Stimulated activated CD4-positive, alpha-beta T cell treated with anti-CD3 and anti-CD28 coated beads, Interleukin-1b, Interleukin-23, amount 100 ng/mL, for 24 hours (primary cell): ENCODE data around the gene OSCP1.

Experiments used
- DNase-seq, 4 experiments: peaks; one replicate each; pipeline ENCODE4 v3.0.0-alpha.2; 2020; ENCODE audit warnings: low read depth in 4 of 4, low spot score in 1 of 4

OSCP1 gene

DNA sequence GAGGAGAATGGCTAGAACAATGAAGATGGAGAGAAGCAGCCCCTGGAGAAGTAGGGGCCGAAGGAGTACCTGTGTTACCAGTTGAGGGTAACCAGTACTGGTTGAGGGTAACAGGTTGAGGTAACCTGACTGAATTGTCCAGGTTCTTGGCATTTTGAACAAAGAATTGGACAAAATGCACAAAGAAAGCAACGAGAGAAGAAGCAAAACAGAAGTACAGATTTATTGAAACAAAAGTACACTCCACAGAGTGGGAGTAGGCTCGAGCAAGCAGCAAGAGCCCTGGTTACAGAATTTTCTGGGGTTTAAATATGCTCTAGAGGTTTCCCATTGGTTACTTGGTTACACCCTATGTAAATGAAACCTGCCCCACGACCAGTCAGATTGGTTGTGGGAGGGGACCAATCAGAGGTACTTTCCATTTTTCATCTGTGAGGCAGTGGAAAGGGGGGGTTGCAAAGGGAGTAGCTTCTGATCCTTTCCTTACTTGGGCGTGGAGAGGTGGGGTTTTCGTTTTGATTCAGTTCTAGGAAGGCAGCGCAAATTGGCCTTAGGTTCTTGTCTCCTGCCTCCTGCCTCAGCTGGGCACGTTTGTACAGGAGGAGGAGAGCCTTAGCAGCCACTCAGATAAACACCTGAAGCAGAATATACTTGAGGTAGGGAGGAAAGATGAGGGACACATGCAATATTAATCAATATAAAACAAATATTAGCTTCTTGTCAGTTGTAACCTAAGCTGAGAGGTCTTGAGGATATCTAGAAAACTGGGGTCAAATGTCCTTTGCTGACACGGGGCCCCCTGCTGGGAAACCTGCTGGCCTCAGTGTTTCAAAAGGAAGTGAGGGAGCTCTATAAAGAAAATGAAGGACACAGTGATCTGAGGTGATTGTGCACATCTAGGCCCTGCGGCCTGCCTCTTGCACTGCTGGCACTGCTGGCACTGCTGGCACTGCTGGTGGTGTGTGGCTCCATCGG is 38.3 kb downstream of the OSCP1 start:
- peak in 2 of 4 experiments; percentile 19 to 40 for DNase-seq

DNA sequence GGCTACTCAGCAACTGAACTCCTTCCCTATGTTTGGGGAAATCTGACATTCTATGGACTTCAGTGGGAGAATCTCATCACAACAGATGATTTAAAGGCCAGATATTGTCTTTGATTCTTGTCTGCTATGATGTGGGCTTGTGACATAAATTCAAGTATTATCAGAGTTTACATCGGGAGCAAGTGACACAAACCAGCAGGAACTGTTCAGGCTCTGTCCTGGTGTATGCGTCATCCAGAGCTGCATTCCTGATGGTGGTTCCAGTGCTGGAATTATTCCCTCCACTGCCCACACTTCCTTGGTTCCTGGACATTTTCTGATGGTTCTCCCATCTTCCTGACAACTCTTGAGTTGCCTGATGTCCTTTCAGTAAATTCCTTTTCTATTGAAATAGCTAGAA is 41.8 kb downstream of the OSCP1 start:
- DNase-seq: no peak

DNA sequence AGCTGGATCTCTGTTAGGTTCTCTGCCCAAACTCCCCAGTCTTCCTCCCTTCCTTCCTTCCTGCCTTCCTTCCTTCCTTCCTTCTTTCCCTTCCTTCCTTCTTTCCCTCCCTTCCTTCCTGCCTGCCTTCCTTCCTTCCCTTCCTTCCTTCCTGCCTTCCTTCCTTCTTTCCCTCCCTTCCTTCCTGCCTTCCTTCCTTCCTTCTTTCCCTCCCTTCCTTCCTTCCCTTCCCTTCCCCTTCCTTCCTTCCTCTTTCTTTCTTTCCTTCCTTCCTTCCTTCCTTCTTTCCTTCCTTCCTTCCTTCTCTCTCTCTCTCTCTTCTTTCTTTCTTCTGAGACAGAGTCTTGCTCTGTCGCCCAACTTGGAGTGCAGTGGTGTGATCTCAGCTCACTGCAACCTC is 43.8 kb downstream of the OSCP1 start:
- no peak for DNase-seq

DNA sequence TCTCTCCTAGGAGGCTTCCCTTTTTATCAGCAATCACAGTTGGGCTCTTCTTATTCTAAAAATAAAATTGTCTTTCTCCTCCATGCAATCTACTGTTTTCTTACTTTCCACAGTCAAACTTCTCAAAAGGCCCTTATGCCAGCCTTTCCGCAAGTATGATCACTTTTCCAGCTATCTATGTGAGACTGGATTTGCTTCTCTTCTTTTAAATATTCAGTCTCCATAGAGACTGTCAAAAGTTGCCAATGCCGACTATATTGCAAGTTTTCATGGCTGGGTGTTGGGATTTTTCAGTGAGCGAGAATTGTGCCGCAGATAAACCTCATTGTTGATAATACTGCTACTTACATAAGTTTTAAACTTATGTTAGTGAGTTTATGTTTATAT is 47.8 kb downstream of the OSCP1 start:
- DNase-seq: no peak

DNA sequence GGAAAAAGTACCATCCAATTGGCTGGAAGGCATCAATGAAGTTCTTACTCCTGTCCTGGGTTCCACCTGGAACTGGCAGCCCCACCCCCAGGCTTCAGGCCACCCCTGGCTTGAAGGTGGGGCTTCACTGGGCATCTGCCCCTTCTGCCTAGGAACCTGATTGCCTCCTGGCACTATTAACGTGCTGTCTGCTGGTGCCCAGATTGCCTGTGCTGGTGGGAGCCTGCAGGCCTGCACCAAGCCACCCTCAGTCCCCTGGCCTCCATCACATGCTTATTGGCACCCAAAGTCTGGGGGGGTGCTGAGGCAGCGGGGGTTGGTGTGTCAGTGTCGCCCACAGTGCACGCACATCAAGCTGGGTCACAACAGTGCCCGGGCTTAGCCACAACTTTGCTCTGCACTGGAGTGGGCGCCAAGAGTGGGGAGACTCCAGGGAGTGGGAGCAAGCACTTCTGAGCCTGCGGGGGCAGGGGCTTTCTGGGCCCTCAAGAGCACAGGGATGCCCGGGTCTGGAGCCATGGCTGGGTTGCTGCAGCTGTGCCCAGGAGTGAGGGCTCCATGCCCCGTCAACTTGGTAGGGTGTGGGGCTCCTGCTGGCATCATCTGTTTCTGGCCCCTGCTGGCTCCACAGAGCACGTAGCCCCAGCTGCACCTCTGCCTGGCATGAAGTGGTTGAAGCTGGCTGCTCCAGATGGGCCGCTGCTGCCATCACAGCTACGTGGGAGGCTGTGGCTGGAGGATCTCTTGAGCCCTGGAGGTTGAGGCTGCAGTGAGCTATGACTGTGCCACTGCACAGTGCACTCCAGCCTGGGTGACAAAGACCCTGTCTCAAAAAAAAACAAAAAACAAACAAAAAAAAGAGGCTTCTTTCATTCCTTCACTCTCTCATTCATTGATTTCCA is 48.4 kb downstream of the OSCP1 start:
- no peak for DNase-seq

DNA sequence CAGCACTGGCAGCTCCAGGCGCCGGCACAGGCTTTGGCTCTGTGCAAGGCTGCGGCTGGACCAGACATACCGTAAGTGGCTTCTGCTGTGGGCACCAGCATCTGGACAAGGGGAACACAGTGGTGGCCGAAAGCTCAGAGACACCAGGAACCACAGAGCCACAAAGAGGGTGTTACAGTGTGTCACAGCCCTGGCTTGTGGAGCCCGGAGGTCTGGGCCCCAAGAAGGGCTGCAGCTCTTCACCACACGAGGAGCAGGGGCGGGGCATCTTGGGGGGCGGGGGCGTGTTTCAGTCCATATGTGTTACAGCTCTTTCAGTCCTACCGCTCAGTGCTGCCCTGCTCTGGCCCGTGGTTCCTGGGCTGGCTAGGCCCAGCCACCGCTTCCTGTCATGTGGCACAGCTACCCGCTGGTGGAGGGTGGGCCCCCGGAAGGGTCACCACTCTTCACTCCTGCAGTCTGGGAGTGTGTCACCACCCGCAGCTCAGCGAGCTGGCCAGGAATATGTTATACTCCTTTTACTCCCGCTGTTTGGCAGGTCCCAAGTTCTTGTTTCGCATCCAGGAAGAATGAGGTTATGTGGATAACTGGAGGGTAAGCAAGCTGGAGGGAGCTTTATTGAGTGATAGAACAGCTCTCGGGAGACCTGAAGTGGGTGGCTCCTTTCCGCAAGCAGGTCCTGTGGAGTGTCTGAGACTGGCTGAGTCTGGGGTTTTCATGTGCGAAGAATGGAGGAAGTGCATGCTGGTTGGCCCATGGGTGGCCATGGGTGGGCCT is 49.2 kb downstream of the OSCP1 start:
- DNase-seq: peak in 2 of 4 experiments; percentile 21 to 45

DNA sequence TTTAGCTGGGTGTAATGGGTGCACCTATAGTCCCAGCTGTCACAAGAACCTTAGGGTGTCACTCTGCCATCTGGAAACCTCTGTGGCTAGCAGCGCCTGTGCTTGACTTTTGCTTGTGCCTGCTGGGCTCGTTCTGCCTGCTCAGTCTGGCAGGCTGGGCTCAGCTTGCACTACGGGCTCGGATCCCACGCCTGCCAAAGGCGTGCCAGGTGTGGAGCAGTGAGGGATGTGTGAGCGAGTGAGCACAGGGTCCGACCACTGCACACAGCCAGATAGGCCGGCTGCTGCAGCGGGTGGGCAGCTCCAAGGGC is 49.8 kb downstream of the OSCP1 start:
- no peak for DNase-seq

DNA sequence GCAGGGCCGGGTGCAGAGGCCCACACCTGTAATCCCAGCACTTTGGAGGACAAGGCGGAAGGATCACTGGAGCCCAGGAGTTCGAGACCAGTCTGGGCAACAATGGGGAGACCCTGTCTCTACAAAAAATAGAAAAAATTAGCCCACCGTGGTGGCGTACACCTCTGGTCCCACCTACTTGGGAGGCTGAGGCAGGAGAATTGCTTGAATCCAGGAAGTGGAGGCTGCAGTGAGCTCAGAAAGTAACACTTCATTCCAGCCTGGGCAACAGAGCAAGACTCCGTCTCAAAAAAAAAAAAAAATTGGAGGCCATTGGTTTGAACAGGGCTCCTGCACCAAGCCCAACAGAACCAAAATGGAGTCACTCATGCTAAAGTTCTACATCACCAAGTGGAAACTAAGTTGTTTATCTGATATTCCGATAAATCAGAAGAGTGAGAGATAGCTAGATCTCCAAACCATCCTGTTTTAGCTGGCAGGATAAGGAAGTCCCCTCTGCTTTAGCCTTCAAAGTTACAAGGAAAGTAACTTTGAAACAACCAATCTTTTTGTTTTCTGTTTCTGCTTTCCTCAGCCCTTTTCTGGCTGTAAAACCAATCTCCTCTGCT is 51.8 kb downstream of the OSCP1 start:
- no peak for DNase-seq

DNA sequence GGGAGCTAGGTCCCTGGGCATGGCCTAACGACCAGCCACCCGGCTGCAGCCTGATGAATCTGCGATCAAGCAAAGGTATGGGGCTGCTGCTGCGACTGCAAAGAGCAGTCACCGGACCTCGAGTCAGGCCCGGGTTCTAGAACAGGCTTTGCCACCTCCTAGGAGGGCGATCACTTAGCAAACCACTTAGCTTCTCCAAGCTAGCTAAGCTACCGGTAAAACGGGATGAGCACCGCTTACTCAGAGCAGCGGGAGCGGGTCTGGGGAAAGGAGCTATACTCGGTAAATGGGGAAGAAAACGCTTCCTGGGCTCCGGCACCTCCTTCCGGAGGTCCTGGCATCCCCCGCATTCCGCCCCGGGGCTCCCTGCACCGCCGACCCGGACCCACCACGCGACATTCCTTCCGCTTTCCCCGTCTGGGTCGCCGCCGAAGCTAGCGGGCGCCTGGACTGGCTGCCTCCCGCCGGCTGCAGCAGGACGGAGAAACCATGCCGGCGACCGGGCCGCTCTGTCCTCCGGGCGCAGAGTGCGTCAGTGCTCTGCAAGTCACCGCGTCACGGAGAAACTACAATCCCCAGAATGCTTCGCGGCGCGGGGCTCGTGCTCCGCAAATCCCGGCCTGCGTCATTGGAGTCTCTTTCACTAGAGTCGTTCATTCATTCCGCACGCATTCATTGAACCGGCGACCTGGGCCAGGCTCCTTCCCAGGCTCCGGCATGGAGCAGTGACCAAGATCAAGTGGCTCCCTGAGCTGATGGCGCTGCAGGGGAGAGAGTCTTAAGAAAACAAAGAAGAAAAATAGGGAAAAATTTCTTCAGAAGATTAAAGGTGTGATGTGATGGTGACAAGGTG is 52.6 kb downstream of the OSCP1 start, which contains the start of gene LSM10:
Gene LSM10 (minus strand): TSS at position 531 of the 853 bp plus-strand sequence. CDS start 3,779 bp downstream, outside the sequence.
- DNase-seq: peak; percentile 79 to 86 (median 84)

DNA sequence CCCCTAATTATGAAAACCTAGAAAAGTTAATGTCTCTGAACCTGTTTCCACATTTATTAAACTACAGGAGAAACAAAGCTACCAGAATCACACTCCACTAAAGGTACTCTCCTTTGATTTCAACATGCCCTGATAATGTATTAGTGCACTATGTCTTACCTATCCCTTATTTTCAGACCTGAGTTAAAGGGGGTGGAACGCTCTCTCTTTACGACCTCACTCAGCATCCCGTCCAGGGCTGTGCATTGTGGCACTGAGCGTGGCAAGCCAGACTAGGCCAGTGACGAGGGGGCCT is 53.2 kb downstream of the OSCP1 start:
- DNase-seq: no peak

DNA sequence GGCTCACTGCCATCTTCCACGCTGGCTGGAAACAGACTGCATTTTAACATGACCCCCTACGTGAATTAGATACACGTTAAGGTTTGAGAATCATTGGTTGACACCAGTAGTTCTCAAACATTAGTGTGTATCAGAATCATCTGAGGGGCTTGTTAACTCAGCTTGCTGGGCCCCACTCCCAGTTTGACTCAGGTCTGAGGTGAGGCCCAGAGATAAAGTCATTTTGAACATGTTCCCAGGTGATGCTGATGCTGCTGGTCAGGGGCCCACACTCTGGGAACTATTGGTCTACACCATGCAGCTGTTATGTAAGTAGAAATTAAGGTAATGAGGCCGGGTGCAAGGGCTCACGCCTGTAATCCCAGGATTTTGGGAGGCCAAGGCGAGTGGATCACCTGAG is 53.9 kb downstream of the OSCP1 start:
- DNase-seq: no peak

DNA sequence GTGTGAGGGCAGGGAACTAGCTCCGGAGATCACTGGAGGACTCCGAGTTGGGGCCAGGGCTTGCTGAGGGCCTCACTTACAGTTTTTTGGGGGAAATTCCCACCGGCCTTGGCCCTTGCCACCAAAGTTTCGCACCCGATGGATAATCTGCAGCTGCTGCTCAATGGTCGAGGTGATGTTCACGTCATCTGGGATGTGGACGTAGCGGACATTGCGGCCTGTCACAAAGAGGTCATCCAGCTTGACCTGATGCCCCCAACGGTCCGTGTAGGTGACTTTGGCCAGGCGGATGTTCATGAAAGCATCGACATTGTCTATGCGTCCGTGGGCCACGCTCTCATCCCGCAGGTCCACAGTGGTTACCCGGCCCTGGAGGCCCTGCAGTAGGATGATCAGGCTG is 56.6 kb downstream of the OSCP1 start:
- DNase-seq: no peak

DNA sequence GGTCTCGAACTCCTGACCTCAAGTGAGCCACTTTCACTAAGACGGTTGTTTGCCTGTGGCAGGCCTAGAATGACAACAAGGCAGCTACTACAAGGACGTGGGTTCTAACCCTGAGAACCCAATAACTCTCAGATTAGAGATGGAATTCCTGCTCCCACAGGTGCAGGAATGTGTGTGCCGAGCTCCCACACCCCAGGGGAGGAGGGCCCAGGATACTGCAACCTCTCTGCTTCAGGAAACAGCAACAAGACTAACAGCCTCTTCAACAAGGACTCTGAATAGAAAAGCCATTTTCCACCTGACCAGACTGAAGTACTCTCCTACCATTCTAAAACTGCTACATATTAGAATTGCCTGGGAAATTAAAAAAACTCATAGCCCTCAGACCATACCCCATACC is 57.4 kb downstream of the OSCP1 start:
- no peak for DNase-seq

DNA sequence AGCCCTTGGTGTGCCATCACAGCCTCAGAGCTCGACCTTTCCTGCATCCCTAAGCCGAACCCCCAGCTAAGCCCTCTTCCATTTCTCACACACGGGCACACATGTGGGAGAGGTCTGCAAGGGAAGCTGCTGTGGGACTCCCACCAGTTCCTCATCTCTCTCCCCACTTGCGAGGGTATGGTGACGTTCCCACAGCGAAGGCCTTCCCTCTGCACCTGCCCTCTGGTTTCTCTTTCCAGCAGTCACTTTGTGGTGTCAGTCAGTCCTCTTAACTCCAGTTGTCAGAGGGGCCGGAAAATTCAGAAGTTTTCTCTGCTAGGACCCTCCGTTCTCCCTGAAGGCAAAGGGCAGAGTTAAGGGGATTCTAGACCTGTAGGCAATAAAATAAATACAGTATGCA is 59.0 kb downstream of the OSCP1 start:
- no peak for DNase-seq

DNA sequence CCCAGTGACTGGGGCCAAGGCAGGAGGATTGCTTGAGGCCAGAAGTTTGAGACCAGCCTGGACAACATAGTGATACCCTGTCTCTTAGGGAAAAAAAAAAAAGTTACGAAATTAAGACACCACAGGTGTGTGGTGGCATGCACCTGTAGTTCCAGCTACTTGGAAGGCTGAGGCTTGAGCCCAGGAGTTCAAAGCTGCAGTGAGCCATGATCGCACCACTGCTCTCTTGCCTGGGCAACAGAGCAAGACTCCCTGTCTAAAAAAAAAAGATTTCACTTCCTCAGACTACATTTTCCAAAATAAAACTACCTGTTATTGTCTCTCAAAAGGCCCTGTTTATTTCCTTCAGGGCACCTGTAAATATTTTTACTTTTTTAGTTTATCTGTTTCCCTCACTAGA is 59.8 kb downstream of the OSCP1 start:
- DNase-seq: no peak

DNA sequence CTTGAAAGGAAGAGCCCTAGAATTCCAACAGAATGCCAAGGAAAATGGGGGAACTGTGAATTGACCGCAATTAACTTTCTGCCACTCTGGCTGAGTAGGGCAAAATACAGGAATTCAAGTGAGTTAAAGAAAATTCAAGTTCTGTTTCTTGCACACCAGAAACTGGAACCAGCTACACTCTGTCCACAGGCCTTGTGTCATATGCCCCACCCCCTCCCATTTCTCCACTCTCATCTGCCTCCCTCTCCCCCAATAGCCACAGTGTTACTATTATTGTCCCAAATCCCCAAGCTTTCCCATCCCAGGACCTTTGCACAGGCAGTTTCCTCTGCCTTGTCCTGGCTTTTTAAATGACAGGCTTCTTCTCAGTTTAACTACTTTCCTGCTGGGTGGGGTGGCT is 60.3 kb downstream of the OSCP1 start:
- no peak for DNase-seq

DNA sequence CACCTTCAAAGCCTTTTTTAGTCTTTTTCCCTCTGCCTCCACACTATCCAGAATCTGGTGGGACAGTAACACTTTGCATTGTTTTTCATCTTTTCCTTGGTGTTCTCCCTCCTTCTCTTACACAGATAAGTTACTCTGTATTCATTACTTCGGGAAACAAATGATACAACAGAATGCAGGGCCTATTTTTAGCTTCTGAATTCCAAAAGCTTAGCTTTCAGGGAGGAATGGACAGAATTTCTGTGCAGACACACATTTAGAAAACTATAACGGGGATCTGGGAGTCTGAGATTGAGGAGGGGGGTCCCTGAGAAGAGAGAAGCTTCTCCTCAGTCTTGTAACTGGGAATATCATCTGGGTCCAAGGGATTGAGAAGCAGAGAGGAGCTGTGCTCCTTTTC is 61.0 kb downstream of the OSCP1 start:
- DNase-seq: no peak

DNA sequence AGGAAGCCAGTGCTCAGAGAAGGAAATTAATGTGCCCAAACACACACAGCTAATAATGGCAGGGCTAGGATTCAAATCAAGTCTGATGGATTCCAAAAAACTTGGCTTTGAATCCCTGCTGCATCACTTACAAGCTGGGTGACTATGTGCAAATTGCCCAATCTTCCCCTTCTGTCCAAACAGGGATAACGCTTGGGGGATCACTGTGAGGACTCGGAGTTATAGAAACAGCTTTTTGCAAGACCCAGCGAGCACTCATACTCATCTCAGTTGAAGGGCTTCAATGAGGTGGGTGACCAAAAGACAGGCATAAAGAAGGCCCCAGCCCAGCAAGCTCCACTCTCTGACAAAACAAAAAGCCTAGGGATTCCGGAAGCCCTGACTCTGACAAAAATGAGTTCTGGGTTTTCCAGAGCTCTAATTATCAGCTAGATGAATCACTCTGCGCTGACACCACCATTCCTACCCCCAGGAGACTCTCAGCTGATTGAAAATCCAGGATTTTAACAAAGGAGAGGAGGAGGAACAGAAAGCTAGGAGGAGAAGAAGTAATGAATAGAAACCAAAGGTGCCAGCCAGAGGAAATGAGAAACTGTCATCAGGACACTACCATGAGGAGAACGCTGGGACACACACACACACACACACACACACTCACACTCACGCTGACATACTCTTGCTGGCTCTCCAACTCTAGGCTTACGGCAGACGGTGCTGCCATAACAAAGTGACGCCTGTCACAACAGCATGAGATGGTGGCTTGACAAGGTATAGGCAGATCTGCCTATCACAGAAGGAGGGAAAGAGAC is 62.9 kb downstream of the OSCP1 start:
- DNase-seq: no peak
